G401 (cell line): ENCODE data around the gene ITGA11. TPM values are rescaled to one million over a fixed set of nuclear protein-coding genes. Genes with fewer than 3 reads are reported as not detected.

Source experiments
- DNase-seq: peaks from one replicate; pipeline ENCODE4 v3.0.0-alpha.2; 2015; ENCODE audit warnings: low spot score
- in situ Hi-C: cut with HindIII; loops from 2 replicates; pipeline ENCODE4 v1.10.0; 2016; ENCODE audit warnings: low sequenced_read_pairs, mixed read lengths
- total RNA-seq: library from RNA; depleted of rRNA; stranded (reverse); fragments of >200 nt; shearing (Covaris generic); gene quantifications from 2 replicates; pipeline ENCODE4 v1.2.3, GENCODE V29; 2014; rRNA removed

The ITGA11 gene
- 11.6 TPM in 1 of 2 replicates, not detected in the other for total RNA-seq

GRCh38 chr15:68431792-68432401 is at the start of gene ITGA11:
TSS of gene ITGA11 (minus strand) at chr15:68432163. CDS start at chr15:68432066, 97 bp downstream.
- in situ Hi-C loops: no loop called here
- DNase-seq: peak; percentile 11

GRCh38 chr15:68481321-68481720 is 49.4 kb upstream of the ITGA11 start:
- no peak for DNase-seq
- in situ Hi-C loops: no loop called here

DNA sequence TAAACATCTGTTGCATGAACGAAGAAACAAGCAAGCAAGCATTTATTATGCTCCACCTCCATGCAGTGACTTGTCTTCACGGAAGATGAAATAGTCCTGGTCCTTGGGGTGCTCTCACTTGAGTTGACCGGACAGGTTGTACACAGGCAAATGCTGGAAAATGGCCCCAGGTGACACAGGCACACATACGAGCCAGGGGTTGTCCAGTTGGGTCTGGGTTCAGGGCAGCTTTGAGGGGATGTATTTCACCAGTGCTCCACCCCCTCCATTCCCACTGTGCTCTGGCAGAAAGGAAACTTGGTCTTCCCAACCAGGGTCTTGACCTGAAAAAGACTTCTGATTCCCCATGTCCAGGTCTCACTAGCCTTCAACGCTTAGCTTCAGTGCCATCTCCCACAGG is 48.3 kb upstream of the ITGA11 start:
- DNase-seq: no peak
- in situ Hi-C loops: no loop called here

DNA sequence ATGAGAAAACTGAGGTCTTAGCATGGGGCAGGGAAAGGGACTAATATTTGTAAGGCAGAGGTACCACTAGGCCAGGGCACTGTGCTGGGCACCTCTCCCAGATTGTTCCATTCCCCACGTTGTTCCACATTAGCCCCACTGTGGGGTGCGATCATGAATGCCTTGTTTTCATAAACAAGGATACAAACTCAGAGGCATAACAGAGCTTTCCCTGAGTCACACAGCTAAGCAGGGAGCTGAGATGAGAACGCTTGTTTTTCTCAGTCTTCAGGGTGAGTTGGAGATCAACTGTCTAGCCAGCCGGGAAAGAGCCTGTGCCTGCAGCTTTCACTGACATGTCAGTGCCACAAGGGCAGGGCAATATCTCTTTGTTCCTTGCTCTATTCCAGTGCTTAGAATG is 47.9 kb upstream of the ITGA11 start:
- DNase-seq: no peak
- in situ Hi-C loops: no loop called here

- DNase-seq: no peak
- in situ Hi-C loops: no loop called here
These were observed 47.4 kb upstream of the ITGA11 start for GRCh38 chr15:68479406-68479805.

DNA sequence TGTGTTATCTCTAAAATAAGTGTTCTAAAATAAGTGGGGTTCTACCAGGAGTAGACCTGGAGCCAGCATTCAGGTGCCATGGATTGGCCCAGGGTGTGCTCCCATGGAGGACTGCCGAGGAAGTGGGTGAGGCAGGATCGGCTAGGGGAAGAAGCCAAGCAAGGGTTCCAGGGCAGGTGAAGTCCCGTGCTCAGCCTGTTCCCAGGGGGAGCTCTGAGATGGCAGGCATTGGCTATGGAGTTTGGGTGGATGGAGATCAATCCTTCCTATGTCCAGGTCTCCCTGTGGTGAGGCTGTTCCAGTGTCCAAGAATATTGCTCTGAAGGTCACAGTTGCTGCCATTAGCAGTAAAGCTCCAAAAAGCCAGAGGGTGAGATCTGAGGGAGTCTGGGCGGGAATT is 46.9 kb upstream of the ITGA11 start:
- in situ Hi-C loops: no loop called here
- DNase-seq: no peak

DNA sequence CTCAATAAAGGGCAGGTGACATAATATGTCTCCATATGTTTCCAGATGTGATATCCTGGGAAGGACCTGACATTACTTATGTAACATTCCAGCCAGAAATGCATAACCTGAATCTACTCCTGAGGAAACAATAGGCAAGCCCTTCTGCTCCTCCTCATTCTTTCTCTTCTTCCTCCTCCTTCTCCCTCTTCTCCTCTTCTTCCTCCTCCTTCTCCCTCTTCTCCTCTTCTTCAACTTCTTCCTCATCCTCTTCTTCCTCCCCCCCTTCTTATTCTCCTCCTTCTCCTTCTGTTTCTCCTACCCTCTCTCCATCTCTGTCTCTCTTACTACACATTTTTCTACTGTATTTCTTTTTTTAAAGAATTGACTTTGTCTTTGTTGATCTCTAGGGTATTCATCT is 43.5 kb upstream of the ITGA11 start:
- in situ Hi-C loops: no loop called here
- DNase-seq: no peak

DNA sequence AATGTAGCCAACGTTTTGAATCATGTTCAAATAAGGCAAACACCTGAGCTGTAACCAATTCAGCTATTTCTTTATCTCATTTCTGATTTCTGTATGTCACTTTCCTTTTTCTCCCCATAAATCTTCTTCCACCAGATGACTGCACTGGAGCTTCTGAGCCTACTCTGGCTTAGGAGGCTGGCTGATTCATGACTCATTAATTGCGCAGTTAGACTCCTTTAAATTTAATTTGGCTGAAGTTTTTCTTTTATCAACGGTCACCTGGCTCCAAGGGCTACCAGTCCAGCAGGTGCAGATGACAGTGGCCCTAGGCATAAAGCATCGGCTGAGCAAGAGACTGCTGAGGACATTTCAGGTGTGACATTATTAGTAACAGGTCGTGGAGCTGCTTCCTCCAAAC is 39.6 kb upstream of the ITGA11 start:
- in situ Hi-C loops: no loop called here
- DNase-seq: no peak

DNA sequence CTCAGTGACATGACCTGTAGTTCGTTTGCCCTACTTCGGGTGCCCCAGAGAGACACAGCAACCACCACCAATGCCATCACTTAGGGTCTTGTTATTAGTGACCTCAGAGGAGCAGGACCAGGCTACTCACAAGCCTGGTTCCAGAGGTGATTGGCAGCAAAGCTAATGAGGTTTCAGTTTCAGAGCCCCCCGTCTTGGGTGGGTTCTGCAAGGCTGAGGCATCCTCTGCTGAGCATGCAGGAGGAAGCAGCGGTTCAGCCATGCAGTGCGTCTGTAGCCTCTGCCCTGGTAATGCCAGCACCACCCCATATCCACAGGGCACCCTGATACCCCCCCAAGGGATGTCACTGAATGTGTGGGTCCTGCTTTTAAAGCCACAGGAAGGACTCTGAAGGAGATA is 39.0 kb upstream of the ITGA11 start:
- DNase-seq: no peak
- in situ Hi-C loops: no loop called here

- DNase-seq: no peak
- in situ Hi-C loops: no loop called here
These were observed 38.2 kb upstream of the ITGA11 start for GRCh38 chr15:68470049-68470742.

GRCh38 chr15:68469162-68470048 is 37.4 kb upstream of the ITGA11 start:
- in situ Hi-C loops: no loop called here
- no peak for DNase-seq

GRCh38 chr15:68466876-68467275 is 34.9 kb upstream of the ITGA11 start:
- in situ Hi-C loops: no loop called here

DNA sequence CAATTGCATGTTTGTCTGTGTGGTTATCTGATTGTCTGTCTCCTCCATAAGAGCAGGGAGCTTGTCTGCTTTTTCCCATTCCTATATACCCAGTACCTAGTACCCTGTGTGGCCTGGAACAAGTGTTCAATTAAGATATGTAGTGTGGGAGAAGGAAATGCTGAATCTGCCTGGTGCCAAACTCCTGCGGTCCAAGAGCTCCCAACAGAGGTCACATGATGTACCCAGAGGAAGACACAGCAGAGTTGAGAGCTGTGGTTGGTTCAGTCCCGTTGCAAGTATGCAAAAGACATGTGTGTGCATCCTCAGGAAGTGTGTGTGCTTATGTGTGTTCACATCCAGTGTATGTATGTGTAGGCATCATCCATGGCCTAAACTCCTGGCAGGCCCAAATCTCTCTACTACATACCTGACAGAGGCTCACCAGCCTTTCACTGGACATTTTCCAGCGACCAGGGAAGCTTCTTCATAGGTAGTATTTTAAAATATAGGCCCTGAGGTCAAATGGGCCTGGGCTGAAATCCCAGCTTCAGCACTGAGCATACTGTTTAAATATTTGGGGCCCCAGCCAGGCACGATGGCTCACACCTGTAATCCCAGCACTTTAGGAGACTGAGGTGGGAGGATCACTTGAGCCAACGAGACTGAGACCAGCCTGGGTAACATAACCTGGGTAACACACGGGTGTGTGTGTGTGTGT is 34.0 kb upstream of the ITGA11 start:
- DNase-seq: no peak
- in situ Hi-C loops: no loop called here

More at GRCh38 chr15:68466876-68467275, 34.9 kb upstream of the ITGA11 start:
- DNase-seq: no peak

DNA sequence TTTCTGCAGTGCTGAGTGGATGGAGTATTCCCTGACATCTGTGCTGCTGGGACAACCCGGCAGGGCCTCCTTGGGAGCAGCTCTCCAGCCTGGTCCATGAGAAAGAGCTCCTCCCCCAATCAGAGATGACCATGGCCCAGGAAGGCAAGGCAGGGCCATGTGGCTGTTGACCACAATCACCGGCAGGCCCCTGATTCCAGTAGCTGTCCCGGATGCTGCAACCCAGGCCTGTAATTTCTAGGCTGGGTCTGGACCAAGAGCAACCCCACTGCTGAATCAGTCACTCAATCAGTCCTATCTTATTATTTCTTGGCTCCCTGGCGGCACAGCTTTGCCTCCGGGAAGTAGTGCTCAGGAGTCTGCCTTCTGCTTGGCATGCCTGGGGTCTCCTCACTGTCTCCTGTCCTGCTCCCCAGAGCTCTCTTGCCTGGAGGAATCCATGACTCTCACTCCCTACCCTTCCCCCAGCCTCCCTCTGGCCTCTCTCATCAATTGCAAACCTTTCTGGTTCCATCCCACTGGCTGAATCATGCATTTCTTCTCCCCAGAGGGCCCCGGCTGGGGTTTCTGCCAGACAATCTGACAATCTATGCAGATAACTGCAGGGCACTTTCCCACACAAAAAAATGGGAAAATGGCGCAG is 32.6 kb upstream of the ITGA11 start:
- in situ Hi-C loops: no loop called here
- no peak for DNase-seq

GRCh38 chr15:68463996-68464395 is 32.0 kb upstream of the ITGA11 start:
- DNase-seq: no peak
- in situ Hi-C loops: no loop called here

- DNase-seq: no peak
- in situ Hi-C loops: no loop called here
These were observed 31.5 kb upstream of the ITGA11 start for GRCh38 chr15:68463444-68463843.

GRCh38 chr15:68460166-68460565 is 28.2 kb upstream of the ITGA11 start:
- DNase-seq: no peak
- in situ Hi-C loops: no loop called here

DNA sequence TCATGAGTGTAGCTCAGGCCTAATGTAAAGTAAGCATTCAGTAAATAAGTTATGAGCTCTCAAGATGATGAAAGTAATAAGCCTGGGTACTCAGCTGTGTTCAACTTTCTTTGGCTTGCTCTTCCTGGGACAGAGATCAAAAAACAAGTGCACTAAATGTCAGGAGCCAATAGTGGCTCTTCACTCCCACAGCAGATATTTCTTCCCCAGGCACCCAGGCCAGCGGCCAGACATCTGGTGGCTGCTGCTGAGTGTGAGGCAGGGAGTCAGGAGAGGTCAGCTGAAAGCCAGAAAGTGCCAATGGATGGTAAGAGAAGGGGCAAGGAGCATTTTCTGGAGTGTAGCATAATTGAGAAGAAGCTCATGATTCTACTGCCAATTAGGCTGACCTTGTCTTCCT is 18.2 kb upstream of the ITGA11 start:
- in situ Hi-C loops: no loop called here
- DNase-seq: no peak

DNA sequence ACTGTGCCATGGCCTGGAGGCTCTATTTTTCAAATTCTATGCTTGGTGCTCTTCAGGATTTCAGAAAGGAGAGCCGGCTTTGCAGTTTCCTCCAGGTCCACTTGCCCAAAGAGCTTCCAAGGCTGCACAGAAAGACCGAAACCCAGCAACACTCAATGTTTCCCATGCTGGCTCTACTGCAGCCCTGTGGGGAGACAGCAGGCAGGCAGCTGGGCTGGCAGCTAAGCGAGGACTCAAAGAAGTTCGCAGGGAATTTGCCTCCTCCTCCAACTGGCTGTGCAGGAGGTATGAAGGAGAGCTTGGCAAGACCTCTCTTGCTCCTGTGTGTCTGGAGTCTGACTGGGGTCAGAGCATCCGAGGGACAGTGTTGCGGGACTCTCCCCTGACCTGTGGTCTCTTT is 17.4 kb upstream of the ITGA11 start:
- DNase-seq: no peak
- in situ Hi-C loops: no loop called here
